H9 (cell line): ENCODE data around the gene LTBP2. TPM values are rescaled to one million over a fixed set of nuclear protein-coding genes. Genes with fewer than 3 reads are reported as not detected.

Experiments
- DNase-seq: peaks from one replicate; pipeline ENCODE4 v3.0.0-alpha.2; 2017
- H2AFZ ChIP-seq: one replicate; pipeline ENCODE4 v1.6.1; 2013; ENCODE audit warnings: mild to moderate bottlenecking, low read length, control low read depth, moderate library complexity
- H2AK5ac ChIP-seq: 2 replicates; pipeline ENCODE4 v1.6.1; 2013; ENCODE audit warnings: low read length, control low read depth, mixed read lengths; ENCODE audit not compliant: insufficient read length
- H2BK120ac ChIP-seq: one replicate; pipeline ENCODE4 v1.6.1; 2013; ENCODE audit warnings: low read depth, mild to moderate bottlenecking, low read length, control low read depth, inconsistent platforms; ENCODE audit not compliant: poor library complexity, severe bottlenecking
- H2BK12ac ChIP-seq: 2 replicates; pipeline ENCODE4 v1.6.1; 2013; ENCODE audit warnings: low read length, control low read depth, mixed read lengths, low read depth; ENCODE audit not compliant: insufficient read length
- H2BK15ac ChIP-seq: 2 replicates; pipeline ENCODE4 v1.6.1; 2013; ENCODE audit warnings: low read depth, low read length, control low read depth
- H2BK20ac ChIP-seq: one replicate; pipeline ENCODE4 v1.6.1; 2013; ENCODE audit warnings: low read depth, mild to moderate bottlenecking, low read length, control low read depth, inconsistent platforms; ENCODE audit not compliant: poor library complexity, severe bottlenecking
- H2BK5ac ChIP-seq: 2 replicates; pipeline ENCODE4 v1.6.1; 2013; ENCODE audit warnings: low read length, control low read depth, mixed read lengths; ENCODE audit not compliant: insufficient read length
- H3K14ac ChIP-seq: 2 replicates; pipeline ENCODE4 v1.6.1; 2013; ENCODE audit warnings: low read length, control low read depth; ENCODE audit not compliant: insufficient read depth
- H3K18ac ChIP-seq: 2 replicates; pipeline ENCODE4 v1.6.1; 2013; ENCODE audit warnings: low read depth, mild to moderate bottlenecking, mixed read lengths, low read length, control low read depth; ENCODE audit not compliant: insufficient read length
- H3K23ac ChIP-seq: 2 replicates; pipeline ENCODE4 v1.6.1; 2013; ENCODE audit warnings: low read length, control low read depth, mixed read lengths, low read depth; ENCODE audit not compliant: insufficient read length
- H3K23me2 ChIP-seq: 2 replicates; pipeline ENCODE4 v1.6.1; 2013; ENCODE audit warnings: low read depth, mild to moderate bottlenecking, mixed read lengths, low read length, control low read depth; ENCODE audit not compliant: insufficient read length, poor library complexity, severe bottlenecking
- H3K27ac ChIP-seq: 2 replicates; pipeline ENCODE4 v1.5.1; 2013; ENCODE audit warnings: low read length, control low read depth, mixed read lengths, low read depth; ENCODE audit not compliant: insufficient read length
- H3K27me3 ChIP-seq: 2 replicates; pipeline ENCODE4 v1.6.1; 2013; ENCODE audit warnings: low read length, control low read depth, inconsistent platforms; ENCODE audit not compliant: insufficient read depth
- H3K4ac ChIP-seq: 2 replicates; pipeline ENCODE4 v1.6.1; 2013; ENCODE audit warnings: low read depth, mild to moderate bottlenecking, control low read depth, inconsistent platforms, low read length, moderate library complexity
- H3K4me1 ChIP-seq: 2 replicates; pipeline ENCODE4 v1.6.1; 2013; ENCODE audit warnings: low read length, control low read depth, inconsistent platforms; ENCODE audit not compliant: insufficient read depth
- H3K4me2 ChIP-seq: 2 replicates; pipeline ENCODE4 v1.6.1; 2013; ENCODE audit warnings: low read length, control low read depth, mixed read lengths; ENCODE audit not compliant: insufficient read length, insufficient read depth
- H3K56ac ChIP-seq: 2 replicates; pipeline ENCODE4 v1.6.1; 2013; ENCODE audit warnings: low read depth, mild to moderate bottlenecking, mixed read lengths, low read length, control low read depth; ENCODE audit not compliant: insufficient read length
- H3K79me1 ChIP-seq: 2 replicates; pipeline ENCODE4 v1.6.1; 2013; ENCODE audit warnings: low read depth, mild to moderate bottlenecking, moderate library complexity, low read length, control low read depth, inconsistent platforms; ENCODE audit not compliant: insufficient read depth, poor library complexity, severe bottlenecking
- H3K79me2 ChIP-seq: 2 replicates; pipeline ENCODE4 v1.6.1; 2013; ENCODE audit warnings: low read length, control low read depth, inconsistent platforms; ENCODE audit not compliant: insufficient read depth
- H3K9ac ChIP-seq: 2 replicates; pipeline ENCODE4 v1.6.1; 2013; ENCODE audit warnings: low read length, control low read depth, mixed read lengths; ENCODE audit not compliant: insufficient read length; ENCODE audit errors: extremely low read depth
- H3K9me3 ChIP-seq: one replicate; pipeline ENCODE4 v1.6.1; 2013; ENCODE audit warnings: low read depth, low read length, inconsistent platforms; ENCODE audit not compliant: control insufficient read depth
- H3T11ph ChIP-seq: one replicate; pipeline ENCODE4 v1.6.1; 2013; ENCODE audit warnings: mild to moderate bottlenecking, low read length, control low read depth, inconsistent platforms
- H4K20me1 ChIP-seq: one replicate; pipeline ENCODE4 v1.6.1; 2013; ENCODE audit not compliant: control insufficient read depth, insufficient read length, insufficient read depth
- H4K5ac ChIP-seq: 2 replicates; pipeline ENCODE4 v1.6.1; 2013; ENCODE audit warnings: low read depth, mild to moderate bottlenecking, mixed read lengths, low read length, control low read depth; ENCODE audit not compliant: insufficient read length
- H4K8ac ChIP-seq: replicated peaks from 2 replicates; pipeline ENCODE4 v1.6.1; 2013; ENCODE audit warnings: low read length, control low read depth, mixed read lengths, low read depth; ENCODE audit not compliant: insufficient read length
- H4K91ac ChIP-seq: 2 replicates; pipeline ENCODE4 v1.6.1; 2013; ENCODE audit warnings: low read depth, mild to moderate bottlenecking, moderate library complexity, mixed read lengths, low read length, control low read depth; ENCODE audit not compliant: insufficient read length
- H3K27ac Mint-ChIP-seq, 3 experiments: 2 replicates in 2 of 3; 3 replicates in 1 of 3; pipeline ENCODE4 v1.8.0; 2020 to 2021; ENCODE audit warnings: mixed read lengths in 3 of 3, mild to moderate bottlenecking in 1 of 3, moderate library complexity in 1 of 3
- H3K27me3 Mint-ChIP-seq: 2 replicates; pipeline ENCODE4 v1.8.0; 2021; ENCODE audit warnings: low read depth, mild to moderate bottlenecking, moderate library complexity, mixed read lengths
- H3K36me3 Mint-ChIP-seq, 3 experiments: 2 replicates in 2 of 3; 3 replicates in 1 of 3; pipeline ENCODE4 v1.8.0; 2020 to 2021; ENCODE audit warnings: low read depth in 3 of 3, mixed read lengths in 3 of 3; ENCODE audit not compliant: insufficient read depth in 1 of 3
- H3K4me1 Mint-ChIP-seq, 2 experiments: 2 replicates each; pipeline ENCODE4 v1.8.0; 2020; ENCODE audit warnings: mixed read lengths in 2 of 2
- H3K4me3 Mint-ChIP-seq, 2 experiments: 2 replicates in 1 of 2; 3 replicates in 1 of 2; pipeline ENCODE4 v1.8.0; 2020 to 2021; ENCODE audit warnings: mild to moderate bottlenecking in 2 of 2, mixed read lengths in 2 of 2, moderate library complexity in 1 of 2
- H3K9me3 Mint-ChIP-seq, 2 experiments: 2 replicates in 1 of 2; 3 replicates in 1 of 2; pipeline ENCODE4 v1.8.0; 2020; ENCODE audit warnings: mild to moderate bottlenecking in 2 of 2, mixed read lengths in 2 of 2, moderate library complexity in 1 of 2
- CTCF ChIP-seq: fragments of 200-600 bp; sonication (generic); conservative IDR thresholded peaks from 3 replicates; pipeline ENCODE4 v1.8.0; 2021; ENCODE audit warnings: antibody characterized with exemption, mild to moderate bottlenecking
- WGBS: extraction: QIAGEN DNeasy Blood & Tissue Kit; methylation state at CpG from one replicate; pipeline ENCODE4 v1.1.7; 2013; ENCODE audit warnings: missing lambda C conversion rate, low lambda C conversion rate, mixed read lengths; ENCODE audit not compliant: insufficient read length; ENCODE audit errors: extremely low coverage; 5-methylcytosine and 5-hydroxymethylcytosine counted together
- total RNA-seq: library from RNA; stranded (reverse); gene quantifications from 2 replicates; pipeline ENCODE4 v1.2.1, GENCODE V29; 2021

Gene LTBP2
- total RNA-seq, 1 experiment from 2014 or later: 0.77 TPM

- no peak overlapping the region for H2AFZ ChIP-seq
- no peaks in the 10 kb centered on the region for H3K79me2 ChIP-seq
- H3K9ac ChIP-seq: no peak overlapping the region
- H2BK12ac ChIP-seq: no peak overlapping the region
- no peak overlapping the region for H3K14ac ChIP-seq
- DNase-seq: no peak
- Mint-ChIP-seq H3K9me3 (no peaks in the 10 kb centered on the region), H3K4me3 (no peak overlapping the region), H3K27ac (peak overlapping the region in 2 of 3 experiments; percentile 63 to 64; a peak in 3 of 7 replicates), H3K4me1 (peaks cover 17 to 29% of the 10 kb centered on the region in 2 experiments), H3K36me3 (peaks cover 5 to 48% (median 44%) of the 10 kb centered on the region in 3 experiments), H3K27me3 (no peaks in the 10 kb centered on the region)
- TF ChIP-seq CTCF: no peak
- H2BK15ac ChIP-seq: no peak overlapping the region
- no peak overlapping the region for H2BK5ac ChIP-seq
- H3T11ph ChIP-seq: no peak overlapping the region
- no peaks in the 10 kb centered on the region for H4K20me1 ChIP-seq
- no peak overlapping the region for H3K23ac ChIP-seq
- no peaks in the 10 kb centered on the region for H3K23me2 ChIP-seq
- no peak overlapping the region for H3K56ac ChIP-seq
- no peak overlapping the region for H3K4ac ChIP-seq
- H3K27ac ChIP-seq: no peak overlapping the region
- H3K18ac ChIP-seq: no peak overlapping the region
- H3K9me3 ChIP-seq: no peaks in the 10 kb centered on the region
- H2BK20ac ChIP-seq: no peak overlapping the region
- H3K4me2 ChIP-seq: no peak overlapping the region
- no peak overlapping the region for H4K91ac ChIP-seq
- no peak overlapping the region for H2BK120ac ChIP-seq
- WGBS: no CpG with 5 or more reads among the region's 4 CpGs
- H3K27me3 ChIP-seq: no peaks in the 10 kb centered on the region
- H2AK5ac ChIP-seq: no peak overlapping the region
- H4K5ac ChIP-seq: no peak overlapping the region
- no peak overlapping the region for H4K8ac ChIP-seq
- no peaks in the 10 kb centered on the region for H3K4me1 ChIP-seq
- no peaks in the 10 kb centered on the region for H3K79me1 ChIP-seq
Measured at GRCh38 chr14:74476107-74476506, 135.9 kb downstream of the LTBP2 start.
